ENCODE data around the gene PRM1. TPM values are rescaled to one million over a fixed set of nuclear protein-coding genes. Genes with fewer than 3 reads are reported as not detected.

PRM1 gene
- total and polyA plus RNA-seq, 2 of the 4 experiments (the other 2 are of a cell fraction) = not detected

DNA sequence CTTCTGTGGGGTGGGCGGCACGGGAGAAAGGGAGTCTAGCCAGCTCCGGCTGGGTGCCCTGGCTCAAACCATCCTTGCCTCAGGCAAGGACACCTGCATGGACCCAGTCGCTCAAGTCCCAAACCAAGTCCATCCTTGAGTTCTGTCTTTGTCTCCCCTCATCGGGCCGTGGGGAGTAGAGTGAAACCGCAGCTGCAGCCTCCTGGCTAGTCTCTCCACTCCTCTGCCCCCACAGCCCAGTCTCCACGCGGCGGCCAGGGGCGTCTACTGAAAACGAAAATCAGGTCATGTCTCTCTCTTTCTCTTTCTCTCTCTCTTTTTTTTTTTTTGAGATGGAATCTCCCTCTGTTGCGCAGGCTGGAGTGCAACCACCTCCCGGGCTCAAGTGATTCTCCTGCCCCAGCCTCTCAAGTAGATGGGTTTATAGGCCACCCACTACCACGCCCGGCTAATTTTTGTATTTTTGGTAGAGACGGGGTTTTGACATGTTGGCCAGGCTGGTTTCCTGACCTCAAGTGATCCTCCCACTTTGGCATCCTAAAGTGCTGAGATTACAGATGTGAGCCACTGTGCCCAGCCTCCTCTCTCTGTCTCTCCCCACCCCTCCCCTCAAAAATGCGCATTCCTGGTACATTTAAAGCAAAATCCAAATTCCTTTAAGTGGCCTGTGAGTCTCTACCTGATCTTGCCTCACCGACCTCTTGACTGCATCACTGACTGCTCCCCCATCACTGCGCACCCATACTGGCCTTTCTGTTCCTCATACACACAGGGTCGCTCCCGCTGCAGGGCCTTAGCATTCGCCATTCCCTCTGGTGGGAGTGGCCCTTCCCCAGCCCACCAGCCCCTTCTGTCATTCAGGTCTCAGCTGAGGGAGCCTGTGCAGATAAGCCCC lies 46.4 kb upstream of the PRM1 start:
- Histone ChIP-seq H2BK15ac (ENCODE audit: low read depth, low read length) (peak overlapping the region; percentile 96; the same call in 2 of the 3 replicates), H4K20me1 (ENCODE audit: insufficient read depth, low read length) (no peaks in the 10 kb centered on the region), H3K36me3 (ENCODE audit: control insufficient read depth, insufficient read depth, low read length) (no peaks in the 10 kb centered on the region), H4K91ac (ENCODE audit: insufficient read depth, low read depth, low read length) (peak overlapping the region; percentile 94), H3K4me2 (ENCODE audit: low read depth, low read length) (no peak overlapping the region; the same call in 1 of the 2 replicates), H3K56ac (ENCODE audit: extremely low read depth, insufficient read depth, low read length) (peak overlapping the region; percentile 26; the same call in 1 of the 2 replicates), H3K14ac (replicated peaks; ENCODE audit: low read depth, low read length) (peak overlapping the region; percentile 92), H3K4me3 (ENCODE audit: insufficient read depth, low read depth, low read length) (no peak overlapping the region), H4K5ac (ENCODE audit: low read depth, low read length) (peak overlapping the region; percentile 83), H3K18ac (ENCODE audit: low read depth, low read length) (peak overlapping the region; percentile 87), H3K9me3 (ENCODE audit: control insufficient read depth, insufficient read depth, low read length) (no peaks in the 10 kb centered on the region), H3K4me1 (ENCODE audit: control insufficient read depth, insufficient read depth, low read length) (peaks cover 24% of the 10 kb centered on the region), H3K9me1 (ENCODE audit: insufficient read depth, low read length) (peaks cover 14% of the 10 kb centered on the region), H3K9ac (ENCODE audit: low read depth, low read length) (no peak overlapping the region), H3K27ac (ENCODE audit: insufficient read depth, low read length) (peak overlapping the region; percentile 92), H2BK5ac (ENCODE audit: low read depth, low read length, poor library complexity, severe bottlenecking) (peak overlapping the region; percentile 84), H3K4ac (ENCODE audit: low read depth, low read length) (peak overlapping the region; percentile 91), H2AK9ac (replicated peaks; ENCODE audit: low read depth, low read length, poor library complexity) (peak overlapping the region; percentile 84), H2AK5ac (ENCODE audit: low read depth, low read length) (peak overlapping the region; percentile 93), H3K27me3 (ENCODE audit: control insufficient read depth, insufficient read depth, low read length) (no peaks in the 10 kb centered on the region), H3K23ac (ENCODE audit: low read depth, low read length) (peak overlapping the region; percentile 89), H3K79me1 (ENCODE audit: low read depth in 1 of 2, low read length in 2 of 2) (no peaks in the 10 kb centered on the region; a peak in 1 of 4 replicates), H2AFZ (replicated peaks; ENCODE audit: low read length, poor library complexity) (peak overlapping the region; percentile 60), H2BK120ac (ENCODE audit: low read depth, low read length) (peak overlapping the region; percentile 98), H2BK20ac (ENCODE audit: low read depth, low read length) (peak overlapping the region; percentile 96), H4K8ac (ENCODE audit: low read depth in 2 of 2, low read length in 2 of 2) (peak overlapping the region; percentile 35 to 97)
- dilution Hi-C loops (cut with HindIII; ENCODE audit: low sequenced_read_pairs, unreplicated experiment) = no loop called here
- ATAC-seq (ENCODE audit: low read depth) (no peak), DNase-seq (no peak)
- 93% methylated on average over 5 of the region's 23 CpGs; no CpG with 5 or more reads in 1 of the 2 experiments for WGBS, 2 experiments (ENCODE audit: extremely low coverage in 2 of 2, insufficient read length in 1 of 2)
- TF ChIP-seq SMC3 (IDR thresholded peaks at IDR 0.05; ENCODE audit: low read depth, low read length) = no peak
- intact Hi-C loops (cut with micrococcal nuclease) = loop anchor here (2.0 kb wide), 1 partner anchor 15 kb away; no protein-coding TSS in a partner anchor
- in situ Hi-C loops (cut with MboI; ENCODE audit: low sequenced_read_pairs) = no loop called here
- no TSS peak for BruUV-seq (replicated peaks)
- CTCF ChIA-PET = no interaction called here
- POLR2A ChIA-PET (ENCODE audit: unreplicated experiment) = no interaction called here
